Type B pancreatic cell (in vitro differentiated cells): ENCODE measurements around the gene MRE11. TPM values are rescaled to one million over a fixed set of nuclear protein-coding genes. Genes with fewer than 3 reads are reported as not detected.
"Not testable (repeated sequence)": the region's sequence is repeated elsewhere in the genome, so short reads cannot be mapped to it uniquely, and the experiment has no call there.

Source experiments
- DNase-seq: peaks from one replicate; pipeline ENCODE4 v3.0.0; 2021; ENCODE audit warnings: mixed read lengths; ENCODE audit not compliant: unreplicated experiment; ENCODE audit errors: extremely low spot score
- H3K27ac Mint-ChIP-seq: 2 replicates; pipeline ENCODE4 v1.8.0; 2021; ENCODE audit warnings: mild to moderate bottlenecking, mixed read lengths
- H3K27me3 Mint-ChIP-seq: 2 replicates; pipeline ENCODE4 v1.8.0; 2021; ENCODE audit warnings: mixed read lengths
- H3K36me3 Mint-ChIP-seq: 2 replicates; pipeline ENCODE4 v1.8.0; 2021; ENCODE audit warnings: mixed read lengths
- H3K4me1 Mint-ChIP-seq: one replicate; pipeline ENCODE4 v1.8.0; 2021; ENCODE audit warnings: mixed read lengths; ENCODE audit not compliant: unreplicated experiment
- H3K4me3 Mint-ChIP-seq: 2 replicates; pipeline ENCODE4 v1.8.0; 2021; ENCODE audit warnings: mild to moderate bottlenecking, mixed read lengths
- H3K9me3 Mint-ChIP-seq: 2 replicates; pipeline ENCODE4 v1.8.0; 2021; ENCODE audit warnings: mixed read lengths
- CTCF ChIP-seq: fragments of 200-600 bp; sonication (generic); conservative IDR thresholded peaks from 2 replicates; pipeline ENCODE4 v1.5.0; 2021; ENCODE audit warnings: antibody characterized with exemption, mild to moderate bottlenecking
- total RNA-seq: library from RNA; stranded (reverse); gene quantifications from 2 replicates; pipeline ENCODE4 v1.2.1, GENCODE V29; 2021; ENCODE audit warnings: low replicate concordance

The MRE11 gene
- total RNA-seq, 1 donor from 2014 or later, result 37.6 TPM

GRCh38 chr11:94400839-94401772 is 92.5 kb downstream of the MRE11 start, which contains the start of gene GPR83:
Gene GPR83, minus strand, starts transcription at chr11:94401419. Its CDS starts 172 bp downstream, at chr11:94401247.
- no peak for TF ChIP-seq CTCF
- no peak within 1 kb of the TSS for H3K27ac Mint-ChIP-seq
- H3K27me3 Mint-ChIP-seq, result peaks cover 80% of the 10 kb centered on the region

GRCh38 chr11:94400457-94400838 is 93.2 kb downstream of the MRE11 start:
- Mint-ChIP-seq H3K27me3 (peaks cover 81% of the 10 kb centered on the region), H3K27ac (no peak overlapping the region), H3K9me3 (no peaks in the 10 kb centered on the region)

More at GRCh38 chr11:94400839-94401772, 92.5 kb downstream of the MRE11 start, which contains the start of gene GPR83:
- Mint-ChIP-seq H3K9me3 (no peaks in the 10 kb centered on the region), H3K36me3 (no peaks in the 10 kb centered on the region), H3K4me3 (peak within 1 kb of the TSS; percentile 88), H3K4me1 (peaks cover 12% of the 10 kb centered on the region)
- no peak for DNase-seq

GRCh38 chr11:94400050-94400449 is 93.6 kb downstream of the MRE11 start:
- no peaks in the 10 kb centered on the region for H3K9me3 Mint-ChIP-seq
- H3K36me3 Mint-ChIP-seq, result no peaks in the 10 kb centered on the region
- H3K27me3 Mint-ChIP-seq, result peaks cover 85% of the 10 kb centered on the region
- TF ChIP-seq CTCF, result no peak
- H3K27ac Mint-ChIP-seq, result no peak overlapping the region
- H3K4me3 Mint-ChIP-seq, result peak overlapping the region; percentile 88
- H3K4me1 Mint-ChIP-seq, result peaks cover 12% of the 10 kb centered on the region
- no peak for DNase-seq

More at GRCh38 chr11:94400457-94400838, 93.2 kb downstream of the MRE11 start:
- Mint-ChIP-seq H3K4me3 (peak overlapping the region; percentile 88), H3K4me1 (peaks cover 12% of the 10 kb centered on the region), H3K36me3 (no peaks in the 10 kb centered on the region)
- no peak for TF ChIP-seq CTCF
- no peak for DNase-seq

- DNase-seq, result no peak
- H3K9me3 Mint-ChIP-seq, result no peaks in the 10 kb centered on the region
- H3K4me3 Mint-ChIP-seq, result no peak overlapping the region
- H3K36me3 Mint-ChIP-seq, result no peaks in the 10 kb centered on the region
- H3K27ac Mint-ChIP-seq, result no peak overlapping the region
- H3K4me1 Mint-ChIP-seq, result peaks cover 12% of the 10 kb centered on the region
- TF ChIP-seq CTCF, result no peak
- peaks cover 71% of the 10 kb centered on the region for H3K27me3 Mint-ChIP-seq
Measured at GRCh38 chr11:94398101-94398500, 95.5 kb downstream of the MRE11 start.

GRCh38 chr11:94396282-94396681 is 97.4 kb downstream of the MRE11 start:
- Mint-ChIP-seq H3K4me1 (peaks cover 12% of the 10 kb centered on the region), H3K9me3 (peaks cover 4% of the 10 kb centered on the region), H3K36me3 (no peaks in the 10 kb centered on the region), H3K27ac (no peak overlapping the region), H3K27me3 (peaks cover 58% of the 10 kb centered on the region), H3K4me3 (no peak overlapping the region)
- TF ChIP-seq CTCF, result no peak
- DNase-seq, result no peak

GRCh38 chr11:94391937-94392336 is 101.7 kb downstream of the MRE11 start:
- H3K4me1 Mint-ChIP-seq, H3K4me3 Mint-ChIP-seq, H3K9me3 Mint-ChIP-seq, DNase-seq, H3K36me3 Mint-ChIP-seq, H3K27ac Mint-ChIP-seq: not testable (repeated sequence)
- H3K27me3 Mint-ChIP-seq, result peaks cover 29% of the 10 kb centered on the region
